GM18951 (cell line): ENCODE results near the gene JAM2.

Source experiments
- POLR2A ChIP-seq: IDR thresholded peaks from 4 replicates; pipeline ENCODE4 v1.6.1; 2011; ENCODE audit warnings: mild to moderate bottlenecking; ENCODE audit not compliant: insufficient read length, insufficient read depth; ENCODE audit errors: extremely low read depth
- in situ Hi-C: fragments of 300-500 bp; cut with MboI; formaldehyde crosslinking; loops from one replicate; pipeline ENCODE4 v1.12.0; 2022; ENCODE audit warnings: low sequenced_read_pairs, mixed read lengths, inconsistent platforms; ENCODE audit not compliant: unreplicated experiment

The JAM2 gene

DNA sequence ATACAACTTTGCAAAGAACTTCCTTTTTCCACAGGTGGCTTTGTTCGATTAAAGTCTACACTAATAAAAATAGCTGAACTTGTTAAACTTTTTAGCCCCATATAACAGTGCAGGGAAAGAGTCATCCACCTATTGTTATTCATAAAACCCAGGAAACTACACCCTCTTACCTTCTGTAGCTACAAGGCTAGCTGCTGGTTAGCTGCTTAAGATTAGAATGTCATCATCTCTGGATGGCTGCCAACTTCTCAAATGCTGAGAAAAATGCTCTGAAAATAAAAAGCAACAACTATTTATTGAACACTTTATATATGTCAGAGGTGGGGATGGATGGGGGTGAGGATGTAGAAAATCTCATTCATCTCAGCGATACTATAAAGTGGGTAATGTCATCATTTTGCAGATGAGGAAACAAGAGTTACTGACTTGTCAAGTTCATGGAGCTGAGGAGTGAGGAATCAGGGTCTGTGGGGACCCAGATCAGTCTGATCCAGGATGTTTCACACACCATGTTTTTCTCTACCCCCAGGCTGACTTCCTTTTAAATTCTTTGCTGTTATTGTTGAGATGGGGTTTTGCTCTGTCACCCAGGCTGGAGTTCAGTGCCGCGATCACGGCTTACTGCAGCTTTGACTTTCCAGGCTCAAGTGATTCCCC, 78.6 kb downstream of the JAM2 start:
- no peak for TF ChIP-seq POLR2A
- in situ Hi-C loops, result loop anchor here (10.0 kb wide), 1 partner anchor 113 kb away; the partner anchor contains the start of gene MRPL39

DNA sequence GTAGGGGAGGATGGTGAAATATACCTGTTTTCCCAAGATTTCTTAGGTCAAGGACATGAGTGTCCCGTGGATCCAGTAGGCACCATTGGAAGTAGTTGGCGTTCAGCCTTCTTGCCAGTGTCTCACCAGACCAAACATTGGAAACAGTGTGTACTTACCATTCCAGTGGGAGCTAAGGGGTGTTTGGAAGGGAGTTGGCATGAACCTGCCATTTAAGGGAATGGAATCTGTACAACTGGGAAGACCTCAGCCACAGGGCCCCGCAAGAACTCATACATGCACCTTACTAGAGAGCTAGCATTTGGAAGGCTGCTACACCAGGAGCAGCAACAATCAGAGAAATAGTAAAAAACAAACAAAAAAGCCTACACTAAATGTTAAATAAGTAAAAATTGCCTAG, 82.9 kb downstream of the JAM2 start:
- in situ Hi-C loops, result no loop called here

DNA sequence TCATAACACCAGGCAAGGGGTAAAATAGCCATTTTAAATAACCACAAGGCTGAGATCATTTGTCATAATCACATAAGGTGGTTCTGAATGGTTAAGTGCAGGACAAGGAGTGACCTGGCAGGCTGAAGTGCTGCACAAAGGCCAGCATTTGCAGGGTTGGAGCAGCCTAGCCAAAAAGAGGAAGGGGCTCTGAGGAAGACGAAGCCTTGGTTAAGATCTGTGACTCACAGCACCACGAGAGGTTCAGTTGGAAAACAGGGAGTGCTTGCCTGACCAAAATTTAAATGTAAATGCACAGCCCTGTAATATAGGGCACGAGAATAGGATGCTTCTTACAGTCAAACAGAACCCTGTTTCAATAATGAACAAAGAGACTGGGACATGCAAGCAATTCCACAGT, 83.6 kb downstream of the JAM2 start:
- in situ Hi-C loops, result no loop called here
- no peak for TF ChIP-seq POLR2A

More for the DNA sequence above, 82.9 kb downstream of the JAM2 start:
- no peak for TF ChIP-seq POLR2A

DNA sequence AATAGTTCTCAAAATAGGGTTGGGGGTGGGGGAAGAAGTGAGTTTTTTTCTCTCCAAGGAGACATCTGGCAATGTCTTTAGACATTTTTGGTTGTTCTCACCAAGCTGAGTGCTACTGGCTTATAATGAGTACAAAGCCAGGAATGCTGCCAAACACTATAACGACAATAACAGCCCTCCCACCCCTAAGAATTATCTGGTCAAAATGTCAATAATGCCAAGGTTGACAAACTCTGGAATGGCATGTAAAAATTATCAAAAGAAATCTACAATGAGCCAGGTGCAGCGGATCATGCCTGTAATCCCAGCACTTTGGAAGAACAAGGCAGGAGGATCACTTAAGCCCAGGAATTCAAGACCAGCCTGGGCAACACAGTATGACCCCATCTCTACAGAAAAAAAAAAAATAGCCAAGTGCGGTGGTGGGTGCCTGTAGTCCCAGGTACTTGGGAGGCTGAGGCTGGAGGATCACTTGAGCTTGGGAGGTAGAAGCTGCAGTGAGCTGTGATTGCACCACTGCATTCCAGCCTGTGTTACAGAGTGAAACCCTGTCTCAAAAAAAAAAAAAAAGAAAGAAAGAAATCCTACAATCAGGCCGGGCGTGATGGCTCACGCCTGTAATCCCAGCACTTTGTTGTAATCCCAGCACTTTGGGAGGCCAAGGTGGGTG, 93.2 kb downstream of the JAM2 start:
- no peak for TF ChIP-seq POLR2A

DNA sequence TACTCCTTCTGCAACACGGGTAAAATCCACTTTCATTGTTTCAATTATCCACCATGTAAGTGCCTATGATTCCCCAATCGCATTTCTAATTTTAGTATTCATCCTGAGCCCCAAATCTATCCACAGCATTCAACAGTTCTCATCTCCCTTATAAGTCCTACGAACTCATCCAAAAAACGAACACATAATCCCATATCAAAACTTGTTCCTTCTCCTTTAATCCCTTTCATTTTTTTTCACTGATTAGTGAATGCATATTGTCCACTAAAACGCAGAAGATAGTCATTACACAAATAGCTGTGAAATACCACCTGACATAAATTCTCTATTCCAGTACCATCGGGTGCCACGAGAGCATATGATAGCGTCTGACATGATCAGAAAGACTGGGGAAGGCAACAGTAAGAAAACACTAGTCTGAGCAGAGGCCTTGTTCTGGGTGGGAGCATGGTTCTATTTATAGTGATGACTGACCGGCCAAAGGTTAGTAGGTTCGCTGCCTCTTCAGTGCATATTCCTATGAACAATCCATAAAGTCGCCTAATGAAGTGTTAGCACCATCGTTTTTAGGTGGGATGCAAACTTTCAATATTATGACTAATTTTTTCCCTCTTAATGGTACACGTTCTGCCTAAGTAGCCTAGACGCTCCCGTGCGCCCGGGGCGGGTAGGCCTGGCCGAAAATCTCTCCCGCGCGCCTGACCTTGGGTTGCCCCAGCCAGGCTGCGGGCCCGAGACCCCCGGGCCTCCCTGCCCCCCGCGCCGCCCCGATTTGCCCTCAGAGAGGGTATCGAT, 95.0 kb downstream of the JAM2 start:
- in situ Hi-C loops, result no loop called here
- no peak for TF ChIP-seq POLR2A

More for the DNA sequence above, 93.2 kb downstream of the JAM2 start:
- in situ Hi-C loops, result no loop called here

DNA sequence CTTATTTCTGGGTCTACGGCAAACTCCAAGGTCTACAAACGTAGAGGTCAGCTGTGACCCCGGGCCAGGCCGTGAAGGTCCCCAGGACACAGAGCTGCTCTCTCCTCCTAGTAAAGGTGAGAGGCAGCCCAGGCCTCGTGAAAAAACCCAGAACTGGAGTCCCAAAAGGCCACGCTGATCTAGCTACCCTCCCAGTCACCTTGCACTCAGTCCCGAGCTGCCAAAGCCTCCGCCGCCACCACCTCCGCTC, 95.5 kb downstream of the JAM2 start:
- peak; percentile 93 for TF ChIP-seq POLR2A
- in situ Hi-C loops, result no loop called here

DNA sequence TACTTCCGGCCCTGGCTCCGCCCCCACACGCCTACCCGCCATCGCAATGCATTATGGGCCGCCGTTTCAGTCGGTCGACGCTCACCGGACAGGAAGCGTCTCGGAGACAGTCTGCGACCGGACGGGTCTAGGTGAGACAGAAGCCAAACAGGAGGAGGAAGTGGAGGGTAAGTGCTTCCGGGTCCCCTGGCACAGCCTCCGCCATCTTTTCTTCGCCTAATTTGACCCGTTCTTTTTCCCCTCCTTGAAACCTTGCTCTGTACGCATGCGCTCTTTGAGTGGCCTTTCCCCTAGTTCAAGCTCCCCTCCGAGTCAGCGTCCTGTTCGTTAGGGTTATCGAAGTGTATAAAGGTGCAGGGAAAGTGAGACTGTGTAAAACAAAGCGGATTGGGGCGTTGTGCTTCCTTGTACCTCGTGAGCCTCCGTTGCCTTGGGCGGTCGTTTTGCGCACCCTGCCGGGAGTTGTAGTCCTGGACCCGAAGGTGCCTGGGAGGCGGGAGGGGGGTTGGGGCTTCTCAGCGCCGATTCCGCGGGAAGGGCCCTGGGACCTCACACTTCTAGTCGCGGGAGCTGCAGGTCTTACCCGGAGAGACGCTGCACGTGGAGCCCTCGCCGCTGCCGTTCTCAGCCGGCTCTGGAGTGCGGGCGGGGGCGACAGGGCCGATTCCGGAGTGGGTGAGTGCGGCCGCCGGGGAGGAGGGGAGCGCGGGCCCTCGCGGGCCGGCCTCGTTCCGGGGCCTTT, 96.0 kb downstream of the JAM2 start, which contains the start of the genes ATP5PF and GABPA:
ATP5PF (minus strand) TSS at position 1 of the 742 bp plus-strand sequence. CDS start 5,110 bp downstream, outside the sequence.
GABPA (plus strand) TSS at position 69 of the 742 bp plus-strand sequence. CDS start 6,627 bp downstream, outside the sequence.
- in situ Hi-C loops, result no loop called here
- peak; percentile 52 for TF ChIP-seq POLR2A

DNA sequence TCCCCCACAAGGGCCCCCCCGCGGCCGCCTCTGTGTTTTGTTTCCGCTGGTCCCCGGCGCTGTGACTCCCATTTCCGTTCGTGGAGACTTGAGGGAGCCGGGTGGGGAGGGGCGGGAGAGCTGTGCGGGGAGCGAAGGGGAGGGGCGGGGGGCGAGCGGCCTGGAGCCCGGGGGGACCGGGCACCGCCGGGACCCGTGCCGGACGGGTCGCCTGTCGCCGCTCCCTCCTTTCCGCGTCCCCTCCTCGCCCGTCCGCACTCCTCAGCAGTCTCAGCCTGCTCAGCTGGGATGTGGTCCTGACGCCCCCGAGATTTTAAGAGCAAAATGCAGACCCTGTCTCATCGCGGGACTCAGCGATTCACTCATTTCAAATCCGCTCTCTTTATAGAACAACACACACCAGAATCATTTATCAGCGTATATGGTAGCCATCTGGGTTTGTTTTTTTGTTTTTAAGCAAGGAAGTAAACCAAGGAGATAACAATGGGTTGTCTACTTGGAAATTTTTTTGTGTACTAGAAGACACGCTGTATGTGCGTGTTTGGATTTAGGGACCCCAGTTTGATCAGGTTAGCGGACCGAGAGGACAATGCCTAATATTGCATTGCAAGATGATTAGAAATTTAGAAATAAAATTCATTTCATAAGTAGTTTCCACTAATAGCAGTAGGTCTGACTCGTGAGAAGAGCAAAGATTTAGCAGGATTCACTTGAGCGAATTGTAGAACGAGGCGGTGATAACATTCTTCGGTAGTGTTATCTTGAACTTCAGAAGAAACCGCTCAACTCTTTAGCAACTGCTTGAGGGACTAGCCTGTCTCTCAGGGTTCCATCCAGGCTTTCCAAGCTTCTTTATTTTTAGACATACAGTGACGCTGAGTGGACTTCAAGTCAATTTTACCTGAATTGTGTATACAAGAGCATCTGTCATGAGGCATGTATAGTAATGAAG, 96.9 kb downstream of the JAM2 start:
- in situ Hi-C loops, result no loop called here
- no peak for TF ChIP-seq POLR2A

DNA sequence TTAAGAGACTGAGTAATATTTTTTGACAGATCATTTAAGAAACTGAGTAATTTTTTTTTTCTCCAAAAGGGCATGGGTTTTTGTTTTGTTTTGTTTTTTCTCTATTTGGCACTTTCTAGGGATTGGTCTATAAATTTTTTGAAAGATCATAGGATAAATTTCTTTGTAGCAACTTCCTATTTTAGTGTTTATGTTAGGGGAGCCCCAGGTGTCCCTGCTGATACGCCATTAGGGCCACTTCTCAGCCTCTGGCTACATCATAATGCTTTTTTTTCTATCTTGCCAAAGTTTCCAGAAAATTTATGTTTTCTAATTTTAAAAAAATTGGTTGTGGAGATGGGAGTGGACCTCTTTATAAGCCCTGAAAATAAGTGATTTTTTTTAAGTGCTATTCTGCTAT, 98.4 kb downstream of the JAM2 start:
- no peak for TF ChIP-seq POLR2A
- in situ Hi-C loops, result no loop called here

DNA sequence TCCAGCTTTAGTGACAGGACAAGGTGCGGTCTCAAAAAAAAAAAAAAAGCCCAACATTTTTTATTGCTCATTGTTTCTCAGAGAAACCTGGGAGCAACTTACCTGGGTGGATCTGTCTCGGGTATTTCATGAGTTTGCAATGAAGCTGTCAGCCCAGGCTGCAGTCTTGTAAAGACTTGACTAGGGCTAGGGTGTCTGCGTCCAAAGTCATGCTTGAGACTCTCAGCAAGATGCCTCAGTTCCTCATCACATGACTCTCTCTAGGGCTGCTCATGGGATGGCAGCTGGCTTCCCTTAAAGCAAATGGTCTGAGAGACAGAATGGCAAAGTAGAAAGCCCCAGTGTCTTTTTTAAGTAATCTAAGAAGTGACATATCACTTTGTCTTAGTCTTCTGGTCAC, 103.8 kb downstream of the JAM2 start:
- TF ChIP-seq POLR2A, result no peak
- in situ Hi-C loops, result no loop called here

DNA sequence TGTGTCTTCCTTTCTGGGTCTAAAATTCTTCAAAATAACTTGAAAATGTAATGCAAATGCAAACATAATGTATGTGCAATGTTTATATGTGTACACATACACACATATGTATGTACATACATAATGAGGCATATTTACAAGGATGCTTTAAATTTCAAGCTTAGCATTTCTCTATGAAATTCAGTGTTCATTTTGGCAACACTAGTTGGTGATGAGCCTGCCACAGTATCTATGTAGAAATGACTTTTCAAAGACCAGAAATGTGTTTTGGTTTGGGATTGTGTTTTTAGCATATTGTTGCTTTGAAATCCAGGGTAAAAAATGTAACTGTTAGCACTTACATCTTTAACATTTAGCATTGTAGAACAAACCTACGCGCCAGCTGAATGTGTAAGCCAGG, 105.8 kb downstream of the JAM2 start:
- no peak for TF ChIP-seq POLR2A
- in situ Hi-C loops, result no loop called here

DNA sequence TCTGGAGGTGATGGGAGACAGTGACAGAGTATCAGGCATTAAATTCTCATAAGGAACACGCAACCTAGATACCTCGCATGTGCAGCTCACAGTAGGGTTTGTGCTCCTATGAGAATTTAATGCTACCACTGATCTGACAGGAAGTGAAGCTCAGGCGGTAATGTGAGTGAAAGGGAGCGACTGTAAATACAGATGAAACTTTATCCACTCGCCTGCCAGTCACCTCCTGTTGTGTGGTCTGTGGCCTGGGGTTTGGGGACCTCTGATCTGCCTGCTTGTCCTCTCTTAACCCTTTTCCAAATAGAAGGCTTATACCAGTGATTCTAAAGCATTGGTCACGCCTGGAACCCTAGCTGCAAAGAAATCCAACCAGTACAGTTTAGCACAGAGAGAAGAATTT, 111.0 kb downstream of the JAM2 start:
- in situ Hi-C loops, result no loop called here
- no peak for TF ChIP-seq POLR2A
